MCF 10A (cell line): ENCODE data around the gene ONECUT1. TPM values are rescaled to one million over a fixed set of nuclear protein-coding genes. Genes with fewer than 3 reads are reported as not detected.
"Not testable (repeated sequence)": the region's sequence is repeated elsewhere in the genome, so short reads cannot be mapped to it uniquely, and the experiment has no call there.

Experiments used
- BruUV-seq: library from RNA; stranded (reverse); fragments of 400-500 nt; replicated peaks from 2 replicates; lab custom pipeline; 2021; lab: Mats Ljungman, UMichigan
- CTCF ChIA-PET: fragments of 300-600 bp; sonication (Branson Sonifier 250); formaldehyde crosslinking; extraction: SDS; loops from one replicate; lab custom pipeline; 2021; ENCODE audit warnings: antibody characterized with exemption, inconsistent platforms; lab: Yijun Ruan, JAX
- POLR2A ChIA-PET: fragments of 300-600, 350-650 bp; sonication (Branson Sonifier 250); formaldehyde crosslinking; extraction: SDS; loops from one replicate; lab custom pipeline; 2020; ENCODE audit warnings: antibody characterized with exemption, inconsistent platforms; lab: Yijun Ruan, JAX
- DNase-seq: peaks from one replicate; pipeline ENCODE4 v3.0.0-alpha.2; 2018; ENCODE audit not compliant: unreplicated experiment
- H3K27ac Mint-ChIP-seq: one replicate; pipeline ENCODE4 v1.8.0; 2022; ENCODE audit warnings: mild to moderate bottlenecking, low read depth, mixed read lengths; ENCODE audit not compliant: unreplicated experiment
- H3K27me3 Mint-ChIP-seq: one replicate; pipeline ENCODE4 v1.8.0; 2022; ENCODE audit warnings: mixed read lengths; ENCODE audit not compliant: insufficient read depth, unreplicated experiment
- H3K36me3 Mint-ChIP-seq: one replicate; pipeline ENCODE4 v1.8.0; 2022; ENCODE audit warnings: mild to moderate bottlenecking, moderate library complexity, mixed read lengths; ENCODE audit not compliant: insufficient read depth, unreplicated experiment
- H3K4me1 Mint-ChIP-seq: one replicate; pipeline ENCODE4 v1.8.0; 2022; ENCODE audit warnings: mixed read lengths; ENCODE audit not compliant: insufficient read depth, unreplicated experiment
- H3K4me3 Mint-ChIP-seq: one replicate; pipeline ENCODE4 v1.8.0; 2022; ENCODE audit warnings: mild to moderate bottlenecking, moderate library complexity, mixed read lengths; ENCODE audit not compliant: unreplicated experiment
- H3K9me3 Mint-ChIP-seq: one replicate; pipeline ENCODE4 v1.8.0; 2022; ENCODE audit warnings: mixed read lengths; ENCODE audit not compliant: unreplicated experiment
- intact Hi-C: fragments of 100-400 bp; cut with micrococcal nuclease; formaldehyde crosslinking; loops from 2 replicates; pipeline ENCODE4 v1.14.1; 2022
- total RNA-seq: library from RNA; stranded (reverse); gene quantifications from 2 replicates; pipeline ENCODE4 v1.2.3, GENCODE V29; 2022
- TF ChIP-seq, protein P1 (sequence below): fragments of 200-600 bp; IDR thresholded peaks from one replicate; pipeline ENCODE4 v1.8.0; 2022; ENCODE audit warnings: antibody characterized with exemption, mild to moderate bottlenecking; ENCODE audit not compliant: unreplicated experiment

ONECUT1 gene
- total RNA-seq, 1 experiment from 2014 or later, result not detected

DNA sequence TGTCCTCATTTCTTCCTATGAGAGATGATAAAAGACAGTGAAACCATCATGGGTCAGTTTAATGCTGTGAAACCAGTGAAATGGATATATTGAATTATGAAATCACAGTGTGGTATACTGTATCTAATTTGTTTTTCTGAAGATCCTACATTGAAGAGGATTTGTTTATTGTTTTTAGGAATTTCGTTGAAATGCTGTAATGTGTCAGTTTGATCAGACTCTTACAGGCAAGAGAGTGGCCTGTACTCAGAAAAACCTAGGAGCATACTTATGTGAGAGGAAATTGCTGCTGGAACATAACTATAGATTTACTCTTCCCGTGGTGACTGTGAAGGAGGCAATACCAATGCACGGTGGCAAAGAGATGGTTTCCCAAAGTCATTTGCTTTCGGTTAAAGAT lies 29.1 kb upstream of the ONECUT1 start:
- H3K27ac Mint-ChIP-seq, result no peak overlapping the region
- no peaks in the 10 kb centered on the region for H3K36me3 Mint-ChIP-seq
- DNase-seq, result no peak
- peaks cover 89% of the 10 kb centered on the region for H3K27me3 Mint-ChIP-seq
- H3K4me3 Mint-ChIP-seq, result no peak overlapping the region
- intact Hi-C loops, result no loop called here
- no TSS peak for BruUV-seq
- no peaks in the 10 kb centered on the region for H3K4me1 Mint-ChIP-seq
- no peaks in the 10 kb centered on the region for H3K9me3 Mint-ChIP-seq
- TF ChIP-seq, protein P1, sequence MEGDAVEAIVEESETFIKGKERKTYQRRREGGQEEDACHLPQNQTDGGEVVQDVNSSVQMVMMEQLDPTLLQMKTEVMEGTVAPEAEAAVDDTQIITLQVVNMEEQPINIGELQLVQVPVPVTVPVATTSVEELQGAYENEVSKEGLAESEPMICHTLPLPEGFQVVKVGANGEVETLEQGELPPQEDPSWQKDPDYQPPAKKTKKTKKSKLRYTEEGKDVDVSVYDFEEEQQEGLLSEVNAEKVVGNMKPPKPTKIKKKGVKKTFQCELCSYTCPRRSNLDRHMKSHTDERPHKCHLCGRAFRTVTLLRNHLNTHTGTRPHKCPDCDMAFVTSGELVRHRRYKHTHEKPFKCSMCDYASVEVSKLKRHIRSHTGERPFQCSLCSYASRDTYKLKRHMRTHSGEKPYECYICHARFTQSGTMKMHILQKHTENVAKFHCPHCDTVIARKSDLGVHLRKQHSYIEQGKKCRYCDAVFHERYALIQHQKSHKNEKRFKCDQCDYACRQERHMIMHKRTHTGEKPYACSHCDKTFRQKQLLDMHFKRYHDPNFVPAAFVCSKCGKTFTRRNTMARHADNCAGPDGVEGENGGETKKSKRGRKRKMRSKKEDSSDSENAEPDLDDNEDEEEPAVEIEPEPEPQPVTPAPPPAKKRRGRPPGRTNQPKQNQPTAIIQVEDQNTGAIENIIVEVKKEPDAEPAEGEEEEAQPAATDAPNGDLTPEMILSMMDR, result no peak
- ChIA-PET CTCF (no interaction called here), POLR2A (no interaction called here)

DNA sequence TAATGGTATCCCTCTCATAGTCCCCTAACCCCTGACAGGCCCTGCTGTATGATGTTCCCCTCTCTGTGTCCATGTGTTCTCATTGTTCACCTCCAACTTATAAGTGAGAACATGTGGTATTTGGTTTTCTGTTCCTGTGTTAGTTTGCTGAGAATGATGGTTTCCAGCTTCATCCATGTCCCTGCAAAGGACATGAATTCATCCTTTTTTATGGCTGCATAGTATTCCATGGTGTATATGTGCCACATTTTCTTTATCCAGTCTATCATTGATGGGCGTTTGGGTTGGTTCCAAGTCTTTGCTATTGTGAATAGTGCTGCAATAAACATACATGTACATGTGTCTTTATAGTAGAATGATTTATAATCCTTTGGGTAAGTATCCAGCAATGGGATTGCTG lies 25.8 kb upstream of the ONECUT1 start:
- H3K4me1 Mint-ChIP-seq, POLR2A ChIA-PET, CTCF ChIA-PET, BruUV-seq, H3K27ac Mint-ChIP-seq, DNase-seq, H3K36me3 Mint-ChIP-seq, intact Hi-C loops, H3K9me3 Mint-ChIP-seq, H3K4me3 Mint-ChIP-seq: not testable (repeated sequence)
- H3K27me3 Mint-ChIP-seq, result peaks cover 88% of the 10 kb centered on the region

DNA sequence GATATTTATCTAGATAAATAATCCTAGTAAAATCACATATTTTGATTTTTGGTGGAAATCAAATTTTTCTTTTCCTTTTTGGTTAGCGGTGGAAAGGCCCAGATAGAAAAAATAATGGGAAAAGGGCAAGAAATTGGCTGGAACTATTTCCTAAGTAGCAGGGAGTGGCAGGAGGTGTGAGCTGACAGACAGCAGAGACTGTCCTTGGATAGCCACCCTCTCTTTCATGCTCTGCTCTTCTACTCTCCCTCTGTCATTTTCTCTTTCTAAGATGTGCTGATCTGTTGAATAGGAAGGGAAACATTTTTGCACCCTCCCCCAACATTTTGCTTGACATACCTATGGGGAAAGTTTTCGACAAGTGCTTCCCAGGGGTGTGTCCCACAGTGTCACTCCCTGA lies 18.9 kb upstream of the ONECUT1 start:
- H3K36me3 Mint-ChIP-seq, result no peaks in the 10 kb centered on the region
- no peaks in the 10 kb centered on the region for H3K9me3 Mint-ChIP-seq
- TF ChIP-seq, protein P1, result no peak
- H3K27me3 Mint-ChIP-seq, result peaks cover 58% of the 10 kb centered on the region
- no peaks in the 10 kb centered on the region for H3K4me1 Mint-ChIP-seq
- intact Hi-C loops, result no loop called here
- BruUV-seq, result no TSS peak
- DNase-seq, result no peak
- H3K4me3 Mint-ChIP-seq, result no peak overlapping the region
- no peak overlapping the region for H3K27ac Mint-ChIP-seq
- ChIA-PET CTCF (interaction anchor here (0.9 kb wide), 1 partner anchor 10 kb away, joined by 3 read pairs; no protein-coding TSS in a partner anchor), POLR2A (no interaction called here)

DNA sequence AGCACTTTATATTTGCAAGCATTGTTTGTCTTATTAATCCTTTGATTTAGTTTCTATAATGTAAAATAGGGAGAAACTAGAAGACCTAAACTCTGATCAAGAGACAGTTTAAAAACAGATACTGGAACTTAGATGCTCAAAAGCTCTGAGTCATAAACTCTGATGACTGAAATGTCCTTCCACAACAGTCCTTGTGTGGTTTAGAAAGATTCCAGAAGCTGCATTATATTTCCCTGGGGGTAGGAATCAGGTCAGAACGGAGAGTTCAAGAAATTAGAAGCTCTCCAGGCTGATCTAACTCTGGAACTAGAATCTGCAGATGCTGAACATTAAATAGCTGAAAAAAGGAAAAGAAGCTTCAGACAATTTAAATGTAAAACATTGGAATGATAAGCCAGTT lies 18.3 kb upstream of the ONECUT1 start:
- DNase-seq, result no peak
- no peaks in the 10 kb centered on the region for H3K9me3 Mint-ChIP-seq
- H3K36me3 Mint-ChIP-seq, result no peaks in the 10 kb centered on the region
- H3K4me1 Mint-ChIP-seq, result no peaks in the 10 kb centered on the region
- no TSS peak for BruUV-seq
- ChIA-PET POLR2A (no interaction called here), CTCF (interaction anchor here (0.9 kb wide), 1 partner anchor 9 kb away, joined by 3 read pairs; no protein-coding TSS in a partner anchor)
- TF ChIP-seq, protein P1, result no peak
- no peak overlapping the region for H3K27ac Mint-ChIP-seq
- no peak overlapping the region for H3K4me3 Mint-ChIP-seq
- peaks cover 60% of the 10 kb centered on the region for H3K27me3 Mint-ChIP-seq
- intact Hi-C loops, result no loop called here

DNA sequence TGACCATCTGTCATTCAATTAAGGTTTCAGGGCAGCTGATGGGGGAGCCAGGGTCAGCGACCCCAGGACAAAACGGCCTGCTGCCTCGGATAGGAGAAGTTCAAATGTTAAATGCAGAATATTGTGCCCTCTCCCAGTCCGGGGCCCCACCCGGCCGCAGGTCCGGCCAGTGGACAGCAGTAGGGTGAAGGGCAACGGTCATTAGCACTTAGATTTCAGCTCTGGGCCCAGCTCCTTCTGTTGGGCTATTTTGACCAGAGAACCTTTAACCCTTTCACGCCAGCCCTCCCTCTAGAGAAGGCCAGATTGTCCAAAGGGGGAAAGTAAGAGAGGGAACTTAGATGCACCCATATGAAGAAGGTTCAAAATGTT lies 16.1 kb upstream of the ONECUT1 start:
- intact Hi-C loops, result no loop called here
- CTCF ChIA-PET, result no interaction called here
- POLR2A ChIA-PET, result no interaction called here
- no peak for DNase-seq
- no TSS peak for BruUV-seq
- no peaks in the 10 kb centered on the region for H3K4me1 Mint-ChIP-seq
- no peak overlapping the region for H3K27ac Mint-ChIP-seq
- peaks cover 65% of the 10 kb centered on the region for H3K27me3 Mint-ChIP-seq
- no peak overlapping the region for H3K4me3 Mint-ChIP-seq
- no peaks in the 10 kb centered on the region for H3K36me3 Mint-ChIP-seq
- TF ChIP-seq, protein P1, result no peak
- no peaks in the 10 kb centered on the region for H3K9me3 Mint-ChIP-seq
